ENCODE measurements around the gene SIRPB2. TPM values are rescaled to one million over a fixed set of nuclear protein-coding genes. Genes with fewer than 3 reads are reported as not detected.

SIRPB2 gene
- total and polyA plus RNA-seq, 3 experiments from 2014 or later, result not detected

DNA sequence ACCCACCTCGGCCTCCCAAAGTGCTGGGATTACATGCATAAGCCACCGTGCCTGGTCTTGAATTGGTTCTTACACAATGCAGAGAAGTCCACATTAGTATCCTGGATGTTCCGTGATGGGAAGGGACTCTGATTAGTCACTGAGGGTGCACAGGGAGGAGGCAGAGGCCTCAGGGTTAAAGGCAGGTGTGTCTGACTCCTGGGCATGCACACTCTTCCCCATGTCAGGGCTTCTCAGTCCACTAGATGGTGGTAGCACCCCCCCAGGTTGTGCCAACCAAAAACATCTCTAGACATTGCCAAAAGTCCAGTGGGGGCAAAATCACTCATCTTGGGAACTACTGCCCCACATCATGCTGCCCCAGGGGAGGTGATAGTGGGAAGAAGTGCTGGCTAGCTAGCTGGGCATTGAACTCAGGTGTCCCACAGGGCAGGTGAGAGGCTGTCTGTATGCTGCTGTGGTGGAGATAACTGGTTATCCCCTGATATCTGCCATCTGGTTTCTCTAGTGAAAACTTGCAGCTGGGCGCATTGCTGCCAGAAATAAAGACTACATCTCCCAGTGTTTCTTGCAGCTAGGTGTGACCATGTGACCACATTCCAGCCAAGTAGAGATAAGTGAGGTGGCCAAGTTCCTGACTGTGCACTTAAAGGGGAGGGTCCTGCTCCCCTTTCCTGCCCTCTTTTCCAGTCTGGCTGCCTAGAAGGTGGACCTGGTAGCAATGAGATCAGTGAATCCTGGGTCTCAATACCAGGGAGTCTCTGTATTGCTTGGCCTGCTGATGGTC lies 16.2 kb downstream of the SIRPB2 start:
- Mint-ChIP-seq H3K9me3 (no peaks in the 10 kb centered on the region), H3K36me3 (no peaks in the 10 kb centered on the region), H3K27ac (no peak overlapping the region), H3K27me3 (peaks cover 6 to 50% of the 10 kb centered on the region in 2 donors), H3K4me3 (no peak overlapping the region), H3K4me1 (no peaks in the 10 kb centered on the region)
- no peak for DNase-seq
- Histone ChIP-seq H3K4me3 (ENCODE audit: low read length) (no peak overlapping the region), H3K27me3 (ENCODE audit: insufficient read depth, low read length, poor library complexity, severe bottlenecking) (no peaks in the 10 kb centered on the region), H3K4me1 (ENCODE audit: insufficient read depth, low read length) (no peaks in the 10 kb centered on the region), H3K27ac (ENCODE audit: low read depth, low read length) (no peak overlapping the region), H3K9me3 (ENCODE audit: low read length) (no peaks in the 10 kb centered on the region), H3K36me3 (ENCODE audit: insufficient read depth, low read length) (no peaks in the 10 kb centered on the region)
- CTCF ChIA-PET, result interaction anchor here (1.2 kb wide), 1 partner anchor 302 kb away, joined by 4 read pairs; no protein-coding TSS in a partner anchor
- POLR2A ChIA-PET, result interaction anchor here (0.8 kb wide), 1 partner anchor 275 kb away, joined by 3 read pairs; no protein-coding TSS in a partner anchor

DNA sequence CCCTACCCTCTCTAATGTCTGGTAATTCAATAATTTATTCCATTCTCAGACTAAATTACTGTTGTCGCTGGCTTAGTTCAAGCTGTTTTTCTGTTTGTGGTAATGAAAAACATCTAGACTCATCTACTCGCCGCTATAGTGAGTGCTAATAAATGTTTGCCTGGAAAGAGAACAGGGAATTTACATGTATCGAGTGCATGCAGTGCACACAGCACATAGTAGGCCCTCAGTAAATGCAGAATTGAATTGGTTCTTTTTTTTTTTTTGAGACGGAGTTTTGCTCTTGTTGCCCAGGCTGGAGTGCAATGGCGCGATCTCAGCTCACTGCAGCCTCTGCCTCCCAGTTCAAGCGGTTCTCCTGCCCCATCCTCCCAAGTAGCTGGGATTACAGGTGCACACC lies 16.9 kb downstream of the SIRPB2 start:
- no peak overlapping the region for H3K27ac Mint-ChIP-seq
- no peaks in the 10 kb centered on the region for H3K9me3 Mint-ChIP-seq
- no peaks in the 10 kb centered on the region for H3K4me1 ChIP-seq (ENCODE audit: insufficient read depth, low read length)
- POLR2A ChIA-PET, result no interaction called here
- H3K27me3 ChIP-seq (ENCODE audit: insufficient read depth, low read length, poor library complexity, severe bottlenecking), result no peaks in the 10 kb centered on the region
- H3K9me3 ChIP-seq (ENCODE audit: low read length), result no peaks in the 10 kb centered on the region
- H3K27ac ChIP-seq (ENCODE audit: low read depth, low read length), result no peak overlapping the region
- CTCF ChIA-PET, result interaction anchor here (1.2 kb wide), 1 partner anchor 303 kb away, joined by 4 read pairs; no protein-coding TSS in a partner anchor
- H3K27me3 Mint-ChIP-seq, result peaks cover 6 to 44% of the 10 kb centered on the region in 2 donors
- no peaks in the 10 kb centered on the region for H3K36me3 ChIP-seq (ENCODE audit: insufficient read depth, low read length)
- DNase-seq, result no peak
- H3K4me3 ChIP-seq (ENCODE audit: low read length), result no peak overlapping the region
- H3K4me3 Mint-ChIP-seq, result no peak overlapping the region
- H3K4me1 Mint-ChIP-seq, result no peaks in the 10 kb centered on the region
- no peaks in the 10 kb centered on the region for H3K36me3 Mint-ChIP-seq

DNA sequence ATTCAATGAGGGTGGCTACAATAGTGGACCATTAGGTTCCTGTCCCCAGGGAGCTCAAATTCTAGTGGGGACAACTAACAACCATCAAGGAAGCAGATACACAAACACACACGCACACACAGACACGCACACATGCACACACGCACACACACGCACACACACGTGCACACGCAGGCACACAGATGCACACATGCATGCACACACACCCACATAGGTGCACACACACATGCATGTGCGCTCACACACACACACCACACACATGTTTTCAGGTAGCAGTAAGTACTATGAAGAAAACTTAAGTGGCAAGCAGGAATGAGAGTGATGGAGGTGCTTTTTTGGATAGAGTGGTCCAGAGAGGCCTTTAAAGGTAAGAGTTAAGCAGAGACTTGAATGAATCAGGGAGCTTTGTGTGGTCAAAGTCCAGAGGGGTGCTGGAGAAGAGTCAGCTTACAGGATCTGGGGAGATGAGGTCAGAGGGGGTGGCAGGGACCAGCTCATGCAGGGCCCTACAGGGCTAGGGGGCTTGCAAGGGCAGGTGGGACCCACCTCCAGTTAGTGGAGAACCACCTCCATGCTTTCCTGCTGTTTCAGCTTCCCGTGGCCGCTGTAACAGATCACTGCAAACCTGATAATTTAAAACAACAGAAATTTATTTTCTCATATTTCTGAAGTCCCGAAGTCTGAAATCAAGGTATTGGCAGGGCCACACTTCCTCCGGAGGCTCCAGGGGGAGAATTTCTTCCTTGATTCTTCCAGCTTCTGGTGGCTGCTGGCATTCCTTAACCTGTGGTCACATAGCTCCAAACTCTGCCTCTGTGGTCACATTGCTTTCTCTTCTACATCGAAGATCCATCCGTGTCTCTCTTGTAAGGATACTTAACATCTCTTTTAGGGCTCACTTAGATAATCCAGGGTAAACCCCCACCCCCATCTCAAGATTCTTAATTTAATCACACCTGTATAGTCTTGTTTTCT lies 17.7 kb downstream of the SIRPB2 start:
- no peaks in the 10 kb centered on the region for H3K4me1 ChIP-seq (ENCODE audit: insufficient read depth, low read length)
- no peaks in the 10 kb centered on the region for H3K4me1 Mint-ChIP-seq
- DNase-seq, result no peak
- no peaks in the 10 kb centered on the region for H3K9me3 ChIP-seq (ENCODE audit: low read length)
- ChIA-PET CTCF (no interaction called here), POLR2A (interaction anchor here (0.6 kb wide), 1 partner anchor 30 kb away, joined by 3 read pairs; no protein-coding TSS in a partner anchor)
- no peak overlapping the region for H3K4me3 ChIP-seq (ENCODE audit: low read length)
- no peak overlapping the region for H3K27ac Mint-ChIP-seq
- no peak overlapping the region for H3K4me3 Mint-ChIP-seq
- no peak overlapping the region for H3K27ac ChIP-seq (ENCODE audit: low read depth, low read length)
- no peaks in the 10 kb centered on the region for H3K27me3 ChIP-seq (ENCODE audit: insufficient read depth, low read length, poor library complexity, severe bottlenecking)
- no peaks in the 10 kb centered on the region for H3K36me3 Mint-ChIP-seq
- peaks cover 3 to 36% of the 10 kb centered on the region in 2 donors for H3K27me3 Mint-ChIP-seq
- no peaks in the 10 kb centered on the region for H3K9me3 Mint-ChIP-seq
- no peaks in the 10 kb centered on the region for H3K36me3 ChIP-seq (ENCODE audit: insufficient read depth, low read length)

DNA sequence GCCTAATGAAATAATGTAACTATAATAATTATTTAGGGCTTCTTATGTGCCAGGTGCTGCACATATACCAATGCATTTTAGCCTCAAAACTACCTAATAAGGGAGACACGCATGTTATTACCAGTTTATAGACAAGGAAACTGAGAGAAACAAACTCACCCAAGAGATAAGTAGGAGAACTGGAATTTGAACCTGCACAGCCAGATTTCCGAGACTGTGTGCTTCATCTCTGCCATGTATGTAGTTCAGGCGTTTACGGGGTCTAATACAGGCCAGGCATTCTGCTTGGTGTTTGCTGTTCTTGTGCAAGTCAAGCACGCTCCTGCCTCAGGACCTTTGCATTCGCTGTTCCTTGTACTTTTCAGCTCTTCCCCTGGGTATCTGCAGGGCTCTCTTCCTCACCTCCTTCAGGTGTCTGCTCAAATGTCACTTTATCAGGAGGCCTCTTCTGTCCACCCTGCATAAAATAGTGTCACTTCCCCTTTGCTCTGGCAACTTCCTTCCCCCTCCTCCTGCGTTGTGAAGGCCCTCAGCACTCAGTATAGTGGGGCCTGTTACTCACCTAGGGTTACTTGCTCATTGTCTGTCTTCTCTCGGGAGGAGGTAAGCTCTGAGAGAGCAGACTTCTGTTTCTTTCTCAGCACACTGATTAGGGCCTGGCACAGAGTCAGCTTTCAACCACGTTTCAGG lies 18.5 kb downstream of the SIRPB2 start:
- Histone ChIP-seq H3K27me3 (ENCODE audit: insufficient read depth, low read length, poor library complexity, severe bottlenecking) (no peaks in the 10 kb centered on the region), H3K36me3 (ENCODE audit: insufficient read depth, low read length) (no peaks in the 10 kb centered on the region), H3K4me1 (ENCODE audit: insufficient read depth, low read length) (peaks cover 4% of the 10 kb centered on the region), H3K27ac (ENCODE audit: low read depth, low read length) (no peak overlapping the region), H3K4me3 (ENCODE audit: low read length) (no peak overlapping the region), H3K9me3 (ENCODE audit: low read length) (no peaks in the 10 kb centered on the region)
- DNase-seq, result no peak
- Mint-ChIP-seq H3K4me3 (no peak overlapping the region), H3K27me3 (peaks cover 0 to 30% of the 10 kb centered on the region in 2 donors), H3K4me1 (peaks cover 5 to 6% (median 5%) of the 10 kb centered on the region in 3 donors), H3K9me3 (no peaks in the 10 kb centered on the region), H3K36me3 (no peaks in the 10 kb centered on the region), H3K27ac (no peak overlapping the region)
- ChIA-PET POLR2A (no interaction called here), CTCF (no interaction called here)

DNA sequence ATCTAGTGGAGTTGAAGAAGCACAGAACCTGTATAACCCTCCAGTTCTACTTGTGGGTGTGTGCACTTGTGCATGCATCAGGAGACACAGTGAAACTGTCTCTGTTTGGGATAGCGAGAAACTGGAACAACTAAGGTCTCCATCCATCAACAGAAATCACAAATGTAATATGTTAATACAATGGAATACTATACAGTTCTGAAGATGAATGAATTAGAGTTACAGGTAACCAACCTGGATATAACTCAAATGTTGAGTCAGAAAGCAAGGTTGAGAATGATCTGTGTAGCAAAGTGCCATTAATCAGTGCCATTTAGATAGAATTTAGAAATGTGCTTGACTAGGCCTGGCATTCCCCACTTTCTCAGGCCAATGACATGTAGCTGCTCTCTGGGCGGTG lies 20.0 kb downstream of the SIRPB2 start:
- ChIA-PET CTCF (no interaction called here), POLR2A (no interaction called here)
- Histone ChIP-seq H3K36me3 (ENCODE audit: insufficient read depth, low read length) (no peaks in the 10 kb centered on the region), H3K27me3 (ENCODE audit: insufficient read depth, low read length, poor library complexity, severe bottlenecking) (no peaks in the 10 kb centered on the region), H3K9me3 (ENCODE audit: low read length) (no peaks in the 10 kb centered on the region), H3K4me3 (ENCODE audit: low read length) (no peak overlapping the region), H3K4me1 (ENCODE audit: insufficient read depth, low read length) (peaks cover 12% of the 10 kb centered on the region), H3K27ac (ENCODE audit: low read depth, low read length) (no peak overlapping the region)
- Mint-ChIP-seq H3K4me1 (peaks cover 13 to 14% (median 14%) of the 10 kb centered on the region in 3 donors), H3K36me3 (no peaks in the 10 kb centered on the region), H3K9me3 (no peaks in the 10 kb centered on the region), H3K27me3 (peaks cover 0 to 24% of the 10 kb centered on the region in 2 donors), H3K4me3 (no peak overlapping the region), H3K27ac (no peak overlapping the region)
- no peak for DNase-seq

DNA sequence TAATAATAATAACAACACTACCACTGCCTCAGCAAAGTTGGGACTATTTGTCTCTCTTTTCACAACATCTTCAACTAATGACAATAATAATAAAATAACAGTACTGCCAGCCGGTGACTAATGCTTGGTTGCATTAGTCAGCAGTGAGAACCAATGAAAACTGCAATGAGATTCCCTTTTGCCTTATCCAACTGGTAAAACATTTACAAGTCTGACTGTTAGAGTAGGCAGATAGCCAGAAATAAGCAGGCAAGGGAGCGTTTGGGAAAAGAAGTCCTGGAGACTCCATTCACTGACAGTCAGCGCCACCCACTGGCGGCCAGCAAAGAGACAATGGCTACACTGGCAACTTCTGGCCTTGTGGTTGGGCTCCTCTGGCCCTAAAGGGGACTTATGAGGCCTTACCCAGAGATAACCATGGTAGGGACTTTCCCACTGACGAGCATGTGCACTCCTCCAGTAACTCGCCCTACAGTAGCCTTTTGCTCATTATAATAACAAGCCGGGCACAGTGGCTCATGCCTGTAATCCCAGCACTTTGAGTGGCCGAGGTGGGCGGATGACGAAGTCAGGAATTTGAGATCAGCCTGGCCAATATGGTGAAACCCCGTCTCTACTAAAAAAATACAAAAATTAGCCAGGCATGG lies 21.2 kb downstream of the SIRPB2 start:
- H3K27ac ChIP-seq (ENCODE audit: low read depth, low read length), result no peak overlapping the region
- DNase-seq, result no peak
- H3K27me3 Mint-ChIP-seq, result peaks cover 0 to 18% of the 10 kb centered on the region in 2 donors
- no peaks in the 10 kb centered on the region for H3K9me3 ChIP-seq (ENCODE audit: low read length)
- peaks cover 0 to 7% (median 0%) of the 10 kb centered on the region in 3 donors for H3K36me3 Mint-ChIP-seq
- no peak overlapping the region for H3K27ac Mint-ChIP-seq
- H3K4me3 Mint-ChIP-seq, result no peak overlapping the region
- no peaks in the 10 kb centered on the region for H3K36me3 ChIP-seq (ENCODE audit: insufficient read depth, low read length)
- peaks cover 22% of the 10 kb centered on the region for H3K4me1 ChIP-seq (ENCODE audit: insufficient read depth, low read length)
- H3K4me3 ChIP-seq (ENCODE audit: low read length), result no peak overlapping the region
- H3K27me3 ChIP-seq (ENCODE audit: insufficient read depth, low read length, poor library complexity, severe bottlenecking), result no peaks in the 10 kb centered on the region
- no peaks in the 10 kb centered on the region for H3K9me3 Mint-ChIP-seq
- peaks cover 22 to 25% (median 24%) of the 10 kb centered on the region in 3 donors for H3K4me1 Mint-ChIP-seq
- POLR2A ChIA-PET, result no interaction called here
- CTCF ChIA-PET, result no interaction called here

DNA sequence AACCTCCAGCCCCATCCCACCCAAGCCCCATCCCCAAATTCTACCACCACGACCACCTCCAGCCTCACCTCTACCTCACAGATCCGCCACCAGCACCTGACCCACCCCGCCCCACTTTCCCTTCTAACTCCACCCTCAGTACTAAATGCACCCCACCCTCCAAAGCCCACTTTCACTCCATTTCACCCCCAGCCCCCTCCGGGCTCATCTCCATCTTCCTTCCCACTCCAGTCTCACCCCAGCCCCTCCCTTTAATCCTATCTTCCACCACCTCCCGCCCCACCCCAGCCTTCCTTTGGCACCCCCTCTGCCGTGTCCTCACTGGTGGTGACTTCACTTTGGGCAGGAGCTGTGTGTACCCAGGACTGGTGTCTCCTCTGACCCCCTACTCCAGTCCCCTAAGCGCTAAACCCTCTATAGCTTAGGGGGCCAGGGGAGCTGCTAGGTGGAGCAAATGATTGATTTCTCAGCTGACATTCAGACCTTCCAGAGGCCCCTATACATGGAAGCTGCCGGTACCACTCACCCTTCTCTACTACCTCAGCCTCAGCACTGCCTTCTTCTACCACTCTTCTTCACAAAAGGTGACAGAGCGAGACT lies 21.8 kb downstream of the SIRPB2 start:
- CTCF ChIA-PET, result interaction anchor here (0.6 to 4.0 kb wide), 3 partner anchors 34 to 787 kb away, joined by 3 to 19 read pairs (median 4); no protein-coding TSS in a partner anchor
- Histone ChIP-seq H3K9me3 (ENCODE audit: low read length) (no peaks in the 10 kb centered on the region), H3K27me3 (ENCODE audit: insufficient read depth, low read length, poor library complexity, severe bottlenecking) (no peaks in the 10 kb centered on the region), H3K27ac (ENCODE audit: low read depth, low read length) (no peak overlapping the region), H3K36me3 (ENCODE audit: insufficient read depth, low read length) (no peaks in the 10 kb centered on the region), H3K4me1 (ENCODE audit: insufficient read depth, low read length) (peaks cover 27% of the 10 kb centered on the region), H3K4me3 (ENCODE audit: low read length) (no peak overlapping the region)
- no peaks in the 10 kb centered on the region for H3K9me3 Mint-ChIP-seq
- H3K36me3 Mint-ChIP-seq, result peaks cover 0 to 11% (median 3%) of the 10 kb centered on the region in 3 donors
- H3K4me3 Mint-ChIP-seq, result no peak overlapping the region
- H3K4me1 Mint-ChIP-seq, result peaks cover 28 to 31% (median 31%) of the 10 kb centered on the region in 3 donors
- H3K27me3 Mint-ChIP-seq, result peaks cover 0 to 17% of the 10 kb centered on the region in 2 donors
- no peak overlapping the region for H3K27ac Mint-ChIP-seq
- POLR2A ChIA-PET, result no interaction called here
- DNase-seq, result no peak
